SK-N-SH (cell line): ENCODE measurements around the gene PDGFRB. TPM values are rescaled to one million over a fixed set of nuclear protein-coding genes. Genes with fewer than 3 reads are reported as not detected.

ENCODE experiments used
- CTCF ChIA-PET: fragments of 300-600, 350-600 bp; formaldehyde crosslinking; extraction: SDS; loops from one replicate; lab custom pipeline; 2021; lab: Yijun Ruan, JAX
- POLR2A ChIA-PET: fragments of 350-600 bp; sonication (Branson Sonifier 250); formaldehyde crosslinking; extraction: SDS; loops from one replicate; lab custom pipeline; 2020; ENCODE audit warnings: antibody characterized with exemption, inconsistent platforms; lab: Yijun Ruan, JAX
- DNase-seq: peaks from one replicate; pipeline ENCODE4 v3.0.0; 2012
- H2AFZ ChIP-seq: fragments of 200-600 bp; sonication (generic); 2 replicates; pipeline ENCODE4 v1.8.1; 2016; ENCODE audit warnings: antibody characterized with exemption, mild to moderate bottlenecking, low read depth
- H3F3A ChIP-seq: fragments of 200-600 bp; sonication (generic); replicated peaks from 2 replicates; pipeline ENCODE3; 2016; ENCODE audit warnings: antibody characterized with exemption, mild to moderate bottlenecking; ENCODE audit not compliant: insufficient read depth
- H3K27ac ChIP-seq, 2 experiments: fragments of 200-500 bp in 1 of 2; fragments of 200-600 bp in 1 of 2; sonication (Bioruptor generic) in 1 of 2; sonication (generic), shearing (Covaris generic) in 1 of 2; 2 replicates each; pipeline versions ENCODE4 v1.5.1 to v1.6.1; 2014 to 2016; ENCODE audit warnings: low read depth in 2 of 2, inconsistent platforms in 1 of 2, low read length in 1 of 2, mild to moderate bottlenecking in 1 of 2, mixed read lengths in 1 of 2
- H3K27me3 ChIP-seq: fragments of 200-600 bp; sonication (generic), shearing (Covaris generic); 2 replicates; pipeline ENCODE4 v1.6.1; 2016; ENCODE audit warnings: mixed run types; ENCODE audit not compliant: insufficient read depth
- H3K36me3 ChIP-seq, 2 experiments: fragments of 200-500 bp in 1 of 2; fragments of 200-600 bp in 1 of 2; sonication (Bioruptor generic) in 1 of 2; sonication (generic) in 1 of 2; replicated peaks in 1 of 2; 2 replicates each; pipeline versions ENCODE3 to v1.5.1; 2014 to 2016; ENCODE audit warnings: low read length in 1 of 2, mild to moderate bottlenecking in 1 of 2; ENCODE audit not compliant: insufficient read depth in 2 of 2, control insufficient read depth in 1 of 2
- H3K4me1 ChIP-seq, 2 experiments: fragments of 200-500 bp in 1 of 2; fragments of 200-600 bp in 1 of 2; sonication (Bioruptor generic) in 1 of 2; sonication (generic), shearing (Covaris generic) in 1 of 2; 2 replicates each; pipeline versions ENCODE4 v1.5.1 to v1.6.1; 2014 to 2016; ENCODE audit warnings: low read depth in 1 of 2, low read length in 1 of 2, mixed run types in 1 of 2; ENCODE audit not compliant: insufficient read depth in 2 of 2, control insufficient read depth in 1 of 2
- H3K4me2 ChIP-seq: fragments of 200-600 bp; sonication (generic), shearing (Covaris generic); 2 replicates; pipeline ENCODE4 v1.6.1; 2017; ENCODE audit warnings: mixed run types
- H3K4me3 ChIP-seq, 2 experiments: fragments of 200-500 bp in 1 of 2; fragments of 200-600 bp in 1 of 2; sonication (Bioruptor generic) in 1 of 2; sonication (generic), shearing (Covaris generic) in 1 of 2; 2 replicates each; pipeline versions ENCODE4 v1.5.1 to v1.8.1; 2014 to 2016; ENCODE audit warnings: low read depth in 2 of 2, inconsistent platforms in 1 of 2, low read length in 1 of 2, mild to moderate bottlenecking in 1 of 2, mixed read lengths in 1 of 2, moderate library complexity in 1 of 2
- H3K79me2 ChIP-seq: fragments of 200-600 bp; sonication (generic); 2 replicates; pipeline ENCODE4 v1.8.1; 2017; ENCODE audit warnings: mild to moderate bottlenecking; ENCODE audit not compliant: insufficient read depth
- H3K9ac ChIP-seq: fragments of 200-600 bp; sonication (generic); 2 replicates; pipeline ENCODE4 v1.6.1; 2017; ENCODE audit warnings: mixed run types
- H3K9me2 ChIP-seq: fragments of 200-600 bp; sonication (generic); 2 replicates; pipeline ENCODE4 v1.6.1; 2017; ENCODE audit warnings: mixed run types
- H3K9me3 ChIP-seq: fragments of 200-600 bp; sonication (generic); 2 replicates; pipeline ENCODE4 v1.6.1; 2017; ENCODE audit warnings: mixed run types, mild to moderate bottlenecking, moderate library complexity
- H4K20me1 ChIP-seq: fragments of 200-600 bp; sonication (generic); 2 replicates; pipeline ENCODE4 v1.6.1; 2017; ENCODE audit warnings: mild to moderate bottlenecking, mixed run types; ENCODE audit not compliant: insufficient read depth
- CHD2 ChIP-seq: fragments of 150-350 bp; IDR thresholded peaks from 2 replicates; pipeline ENCODE4 v1.6.1; 2018; ENCODE audit warnings: low read length; ENCODE audit not compliant: partially characterized antibody
- CTCF ChIP-seq: fragments of 200-600 bp; sonication (generic); IDR thresholded peaks from 2 replicates; pipeline ENCODE4 v1.6.1; 2017; ENCODE audit warnings: antibody characterized with exemption, mild to moderate bottlenecking, moderate library complexity
- EZH2phosphoT487 ChIP-seq: fragments of 200-600 bp; sonication (generic); IDR thresholded peaks from 2 replicates; pipeline ENCODE4 v1.6.1; 2017; ENCODE audit warnings: low read depth, mixed run types, mild to moderate bottlenecking, antibody characterized with exemption, moderate library complexity, borderline replicate concordance
- GABPA ChIP-seq: IDR thresholded peaks from 2 replicates; pipeline ENCODE4 v1.4.0; 2012; ENCODE audit warnings: low read depth, mild to moderate bottlenecking
- IRF3 ChIP-seq: fragments of 150-350 bp; IDR thresholded peaks from 2 replicates; pipeline ENCODE4 v1.6.1; 2016; ENCODE audit warnings: mild to moderate bottlenecking, low read depth, low read length
- MEF2A ChIP-seq: IDR thresholded peaks from 2 replicates; pipeline ENCODE4 v1.4.0; 2012; ENCODE audit warnings: low read depth, borderline replicate concordance
- NFIC ChIP-seq: IDR thresholded peaks from 2 replicates; pipeline ENCODE4 v1.4.0; 2012; ENCODE audit warnings: borderline replicate concordance
- NRF1 ChIP-seq: IDR thresholded peaks from 2 replicates; pipeline ENCODE4 v1.6.1; 2012; ENCODE audit warnings: low read depth, mild to moderate bottlenecking, low read length
- RFX5 ChIP-seq: IDR thresholded peaks from 2 replicates; pipeline ENCODE4 v1.6.1; 2012; ENCODE audit warnings: mild to moderate bottlenecking, improper control_type of control experiment, low read length
- WGBS: methylation state at CpG from one replicate; pipeline ENCODE4 v1.1.6; 2017; ENCODE audit warnings: low lambda C conversion rate; 5-methylcytosine and 5-hydroxymethylcytosine counted together
- polyA plus RNA-seq, 3 experiments: library from polyadenylated mRNA; depleted of rRNA; stranded (reverse); fragments of >200 nt; gene quantifications; 2 replicates each; pipeline ENCODE4 v1.2.3, GENCODE V29; 2012
- TF ChIP-seq, protein P1 (sequence below): fragments of 150-350 bp; IDR thresholded peaks from 2 replicates; pipeline ENCODE4 v1.6.1; 2017; ENCODE audit warnings: antibody characterized with exemption, low read length, low read depth, borderline replicate concordance
- TF ChIP-seq, protein P2 (sequence below): IDR thresholded peaks from 2 replicates; pipeline ENCODE4 v1.4.0; 2012; ENCODE audit warnings: low read depth, borderline replicate concordance

The PDGFRB gene
- polyA plus RNA-seq, 1 of the 3 experiments (the other 2 are of a cell fraction): 32.1 TPM

DNA sequence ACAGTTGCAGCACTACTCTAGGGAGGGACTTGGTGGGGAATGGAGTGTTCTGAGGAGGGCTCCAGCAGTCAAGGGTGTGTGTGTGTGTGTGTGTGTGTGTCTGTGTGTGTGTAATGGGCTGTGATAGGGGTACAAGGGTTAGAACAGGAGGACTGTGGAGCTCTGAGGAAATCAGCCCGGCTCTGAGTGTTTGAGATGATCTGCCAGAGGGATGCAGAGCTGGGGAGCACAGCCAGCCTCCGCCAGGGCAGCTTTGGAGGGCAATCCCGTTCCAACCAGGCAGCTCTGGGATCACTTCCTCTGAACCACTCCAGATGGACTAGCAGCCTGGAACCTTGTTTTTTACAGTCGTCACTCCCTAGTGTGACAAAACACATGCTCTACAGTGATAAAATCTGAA, 31.3 kb upstream of the PDGFRB start (continued):
- TF ChIP-seq MEF2A: no peak
- TF ChIP-seq IRF3: no peak
- TF ChIP-seq NFIC: no peak
- TF ChIP-seq, protein P1, sequence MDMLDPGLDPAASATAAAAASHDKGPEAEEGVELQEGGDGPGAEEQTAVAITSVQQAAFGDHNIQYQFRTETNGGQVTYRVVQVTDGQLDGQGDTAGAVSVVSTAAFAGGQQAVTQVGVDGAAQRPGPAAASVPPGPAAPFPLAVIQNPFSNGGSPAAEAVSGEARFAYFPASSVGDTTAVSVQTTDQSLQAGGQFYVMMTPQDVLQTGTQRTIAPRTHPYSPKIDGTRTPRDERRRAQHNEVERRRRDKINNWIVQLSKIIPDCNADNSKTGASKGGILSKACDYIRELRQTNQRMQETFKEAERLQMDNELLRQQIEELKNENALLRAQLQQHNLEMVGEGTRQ: no peak

DNA sequence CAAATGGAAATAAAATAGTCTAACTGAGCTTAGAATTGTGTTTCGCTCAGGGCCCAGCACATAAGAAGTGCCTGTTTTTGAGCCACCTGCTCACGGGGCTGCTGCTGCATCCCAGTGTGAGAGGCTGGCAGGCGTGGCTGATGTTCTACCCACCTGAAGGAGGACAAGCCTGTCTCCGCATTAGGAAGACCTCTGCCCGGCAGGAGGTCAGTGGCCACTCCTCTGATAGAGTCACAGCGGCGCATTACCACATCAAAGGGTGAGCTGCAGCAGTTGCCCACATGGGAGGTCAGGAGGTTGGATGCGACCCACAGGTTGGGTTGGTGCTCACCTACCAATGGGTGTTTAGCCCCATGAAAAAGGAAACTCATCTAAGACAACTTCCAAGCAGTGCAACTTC, 30.5 kb upstream of the PDGFRB start:
- Histone ChIP-seq H3K4me1 (peaks cover 0 to 4% of the 10 kb centered on the region in 2 experiments; a peak in 1 of 4 replicates), H2AFZ (no peak overlapping the region), H3K9ac (no peak overlapping the region), H3K4me2 (no peak overlapping the region), H3K36me3 (no peaks in the 10 kb centered on the region), H3K27me3 (peaks cover 27% of the 10 kb centered on the region), H3K9me2 (no peaks in the 10 kb centered on the region), H3K27ac (no peak overlapping the region), H3K9me3 (no peaks in the 10 kb centered on the region), H4K20me1 (no peaks in the 10 kb centered on the region), H3K4me3 (no peak overlapping the region), H3K79me2 (no peaks in the 10 kb centered on the region), H3F3A (no peaks in the 10 kb centered on the region)
- ChIA-PET CTCF (interaction anchor here (1.4 to 3.3 kb wide), 3 partner anchors 15 to 32 kb away, joined by 3 to 12 read pairs (median 5); no protein-coding TSS in a partner anchor), POLR2A (no interaction called here)
- WGBS: 76% methylated on average over 3 of the region's 8 CpGs
- DNase-seq: no peak
- no peak for TF ChIP-seq CTCF
- TF ChIP-seq, protein P1: no peak
- TF ChIP-seq GABPA: no peak
- TF ChIP-seq, protein P2, sequence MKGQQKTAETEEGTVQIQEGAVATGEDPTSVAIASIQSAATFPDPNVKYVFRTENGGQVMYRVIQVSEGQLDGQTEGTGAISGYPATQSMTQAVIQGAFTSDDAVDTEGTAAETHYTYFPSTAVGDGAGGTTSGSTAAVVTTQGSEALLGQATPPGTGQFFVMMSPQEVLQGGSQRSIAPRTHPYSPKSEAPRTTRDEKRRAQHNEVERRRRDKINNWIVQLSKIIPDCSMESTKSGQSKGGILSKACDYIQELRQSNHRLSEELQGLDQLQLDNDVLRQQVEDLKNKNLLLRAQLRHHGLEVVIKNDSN: no peak
- no peak for TF ChIP-seq RFX5
- no peak for TF ChIP-seq NRF1
- no peak for TF ChIP-seq CHD2
- no peak for TF ChIP-seq EZH2phosphoT487
